Vagina (tissue), 2 donors: ENCODE data around the gene PLP2.

Source experiments
- CTCF ChIP-seq, 3 experiments: fragments of 450-650 bp in 2 of 3; fragments of 200-600 bp in 1 of 3; sonication (generic) in 1 of 3; IDR thresholded peaks; one replicate each; pipeline ENCODE4 v1.5.1; 2017 to 2019; ENCODE audit warnings: antibody characterized with exemption in 3 of 3, mild to moderate bottlenecking in 2 of 3, moderate library complexity in 2 of 3
- POLR2A ChIP-seq, 2 donors: fragments of 450-650 bp; IDR thresholded peaks; one replicate each; pipeline ENCODE4 v1.6.1; 2017; ENCODE audit warnings: antibody characterized with exemption in 2 of 2, mild to moderate bottlenecking in 2 of 2, moderate library complexity in 2 of 2

- TF ChIP-seq CTCF (IDR thresholded peaks at IDR 0.05) = no peak
- peak in 1 of 2 donors; percentile 58 for TF ChIP-seq POLR2A (IDR thresholded peaks at IDR 0.05)
Measured at GRCh38 chrX:49184294-49185281, 12.9 kb downstream of the PLP2 start.
